DOHH2 (cell line): ENCODE data around the gene CXCL12.

ENCODE experiments used
- EZH2phosphoT487 ChIP-seq: fragments of 200-600 bp; sonication (generic); IDR thresholded peaks from 2 replicates; pipeline ENCODE4 v1.6.1; 2017; ENCODE audit warnings: borderline replicate concordance, mild to moderate bottlenecking, antibody characterized with exemption, low read length, moderate library complexity, mixed read lengths
- TF ChIP-seq, protein P1 (sequence below): fragments of 200-600 bp; sonication (generic); IDR thresholded peaks from one replicate; pipeline ENCODE4 v1.5.1; 2014; ENCODE audit warnings: antibody characterized with exemption, mild to moderate bottlenecking, low read depth, low read length; ENCODE audit not compliant: poor library complexity, severe bottlenecking

DNA sequence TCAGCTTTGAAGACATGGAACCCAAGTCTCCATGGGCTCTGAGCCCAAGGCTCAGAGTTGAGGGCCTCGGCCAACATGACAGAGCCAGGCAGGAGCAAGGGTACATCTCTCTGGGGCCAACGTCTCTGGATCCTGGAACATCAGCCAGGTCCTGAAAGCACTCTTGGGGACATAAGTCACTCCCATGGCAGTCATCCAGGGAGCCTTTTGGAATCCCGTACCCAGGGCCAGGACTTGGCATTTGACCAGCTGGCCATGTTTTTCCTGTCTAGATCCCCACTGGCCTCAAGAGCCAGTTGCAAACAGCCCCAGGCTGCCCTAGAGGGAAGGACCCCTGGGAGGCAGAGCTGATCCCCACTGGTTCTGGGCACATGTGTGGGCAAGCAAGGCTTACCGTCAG, 4.3 kb upstream of the CXCL12 start:
- TF ChIP-seq, protein P1, sequence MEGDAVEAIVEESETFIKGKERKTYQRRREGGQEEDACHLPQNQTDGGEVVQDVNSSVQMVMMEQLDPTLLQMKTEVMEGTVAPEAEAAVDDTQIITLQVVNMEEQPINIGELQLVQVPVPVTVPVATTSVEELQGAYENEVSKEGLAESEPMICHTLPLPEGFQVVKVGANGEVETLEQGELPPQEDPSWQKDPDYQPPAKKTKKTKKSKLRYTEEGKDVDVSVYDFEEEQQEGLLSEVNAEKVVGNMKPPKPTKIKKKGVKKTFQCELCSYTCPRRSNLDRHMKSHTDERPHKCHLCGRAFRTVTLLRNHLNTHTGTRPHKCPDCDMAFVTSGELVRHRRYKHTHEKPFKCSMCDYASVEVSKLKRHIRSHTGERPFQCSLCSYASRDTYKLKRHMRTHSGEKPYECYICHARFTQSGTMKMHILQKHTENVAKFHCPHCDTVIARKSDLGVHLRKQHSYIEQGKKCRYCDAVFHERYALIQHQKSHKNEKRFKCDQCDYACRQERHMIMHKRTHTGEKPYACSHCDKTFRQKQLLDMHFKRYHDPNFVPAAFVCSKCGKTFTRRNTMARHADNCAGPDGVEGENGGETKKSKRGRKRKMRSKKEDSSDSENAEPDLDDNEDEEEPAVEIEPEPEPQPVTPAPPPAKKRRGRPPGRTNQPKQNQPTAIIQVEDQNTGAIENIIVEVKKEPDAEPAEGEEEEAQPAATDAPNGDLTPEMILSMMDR = no peak
- no peak for TF ChIP-seq EZH2phosphoT487
